LNCAP (cell line): ENCODE data around the gene HLF.

Experiments
- CTCF ChIP-seq: fragments of 450-650 bp; IDR thresholded peaks from 2 replicates; pipeline ENCODE4 v1.5.1; 2017; ENCODE audit warnings: mild to moderate bottlenecking

The HLF gene

GRCh38 chr17:55299162-55299838 is 34.5 kb downstream of the HLF start:
- no peak for TF ChIP-seq CTCF

- no peak for TF ChIP-seq CTCF
Measured at GRCh38 chr17:55299890-55300289, 35.1 kb downstream of the HLF start.

- TF ChIP-seq CTCF, result no peak
Measured at GRCh38 chr17:55300479-55301290, 35.9 kb downstream of the HLF start.

GRCh38 chr17:55301521-55302406 is 37.0 kb downstream of the HLF start:
- TF ChIP-seq CTCF, result no peak

- no peak for TF ChIP-seq CTCF
Measured at GRCh38 chr17:55302407-55302787, 37.6 kb downstream of the HLF start.

- TF ChIP-seq CTCF, result no peak
Measured at GRCh38 chr17:55303008-55303493, 38.3 kb downstream of the HLF start.

GRCh38 chr17:55303701-55304145 is 39.0 kb downstream of the HLF start:
- no peak for TF ChIP-seq CTCF
